SK-N-MC (cell line): ENCODE data around the gene KCTD17.

ENCODE experiments used
- EZH2 ChIP-seq: fragments of 200-600 bp; sonication (generic); IDR thresholded peaks from one replicate; pipeline ENCODE4 v1.6.1; 2017; ENCODE audit warnings: antibody characterized with exemption
- FOXP2 ChIP-seq: optimal IDR thresholded peaks from 2 replicates; pipeline ENCODE3; 2011; ENCODE audit warnings: mild to moderate bottlenecking, moderate library complexity; ENCODE audit not compliant: insufficient read depth; ENCODE audit errors: extremely low read length, control extremely low read depth
- POLR2AphosphoS5 ChIP-seq: IDR thresholded peaks from 2 replicates; pipeline ENCODE4 v1.6.1; 2012; ENCODE audit warnings: mild to moderate bottlenecking, low read depth, low read length, borderline replicate concordance

DNA sequence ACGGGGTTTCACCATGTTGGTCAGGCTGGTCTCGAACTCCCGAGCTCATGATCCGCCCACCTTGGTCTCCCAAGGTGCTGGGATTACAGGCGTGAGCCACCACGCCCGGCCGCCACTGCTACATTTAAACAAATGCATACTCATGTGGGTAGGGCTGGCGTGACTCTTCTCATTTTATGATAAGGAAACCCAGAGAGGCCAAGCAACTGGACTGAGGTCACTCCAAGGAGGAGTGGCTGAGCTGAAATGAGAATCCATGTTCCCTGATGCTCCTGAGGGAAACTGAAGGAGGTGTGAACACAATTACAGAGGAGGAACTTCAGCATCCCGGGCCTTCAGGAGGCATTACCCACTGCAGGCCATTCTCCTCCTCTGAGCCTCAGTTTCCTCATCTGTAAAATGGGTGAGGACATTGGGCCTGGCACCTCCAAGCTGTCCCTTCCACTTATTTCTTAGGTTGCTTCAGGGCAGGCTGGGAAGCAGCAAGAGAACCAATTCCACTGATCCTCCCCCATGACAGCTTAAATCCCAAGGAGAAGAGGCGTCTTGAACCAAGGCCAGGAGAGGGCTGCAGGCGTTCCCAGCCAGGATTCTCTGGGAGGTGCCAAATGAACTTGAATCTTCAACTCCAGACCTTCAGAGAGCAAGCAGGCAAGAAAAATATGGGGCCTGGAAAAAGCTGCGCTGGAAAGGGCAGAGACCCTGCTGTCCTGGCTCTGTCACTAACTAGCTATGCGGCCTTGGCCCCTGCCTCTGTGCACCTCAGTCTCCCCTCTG, 35.2 kb upstream of the KCTD17 start:
- TF ChIP-seq EZH2 (no peak), POLR2AphosphoS5 (no peak), FOXP2 (no peak)
